WTC11 (cell line): ENCODE data around the gene SLC10A4. TPM values are rescaled to one million over a fixed set of nuclear protein-coding genes. Genes with fewer than 3 reads are reported as not detected.

ENCODE experiments used
- ATAC-seq: fragments of 200-7000 bp; cut with Tn5 transposase; 2 replicates; pipeline ENCODE4 v1.10.0; 2021; ENCODE audit warnings: mild to moderate bottlenecking, moderate library complexity
- CTCF ChIA-PET: fragments of 300-600 bp; sonication (Branson Sonifier 250); formaldehyde crosslinking; loops from one replicate; lab custom pipeline; 2021; ENCODE audit warnings: antibody characterized with exemption; lab: Charles Lee
- POLR2A ChIA-PET: fragments of 350-600 bp; sonication (Branson Sonifier 250); formaldehyde crosslinking; loops from one replicate; lab custom pipeline; 2021; ENCODE audit warnings: antibody characterized with exemption; lab: Charles Lee
- DNase-seq: peaks from one replicate; pipeline ENCODE4 v3.0.0; 2021; ENCODE audit warnings: low spot score
- H3K27ac Mint-ChIP-seq: 2 replicates; pipeline ENCODE4 v1.8.0; 2021; ENCODE audit warnings: mixed read lengths
- H3K27me3 Mint-ChIP-seq: 2 replicates; pipeline ENCODE4 v1.8.0; 2021; ENCODE audit warnings: low read depth, mild to moderate bottlenecking, moderate library complexity, mixed read lengths
- H3K36me3 Mint-ChIP-seq: 2 replicates; pipeline ENCODE4 v1.8.0; 2021; ENCODE audit warnings: mixed read lengths
- H3K4me1 Mint-ChIP-seq: 2 replicates; pipeline ENCODE4 v1.8.0; 2022; ENCODE audit warnings: mixed read lengths
- H3K4me3 Mint-ChIP-seq: 2 replicates; pipeline ENCODE4 v1.8.0; 2021; ENCODE audit warnings: mild to moderate bottlenecking, moderate library complexity, mixed read lengths
- H3K9me3 Mint-ChIP-seq: 2 replicates; pipeline ENCODE4 v1.8.0; 2021; ENCODE audit warnings: mixed read lengths
- ATF2 ChIP-seq: sonication (generic); formaldehyde crosslinking; IDR thresholded peaks from 2 replicates; pipeline ENCODE4 v1.8.1; 2022; ENCODE audit warnings: low read depth, missing genetic modification reagents, borderline replicate concordance
- CBFB ChIP-seq: sonication (generic); formaldehyde crosslinking; IDR thresholded peaks from 2 replicates; pipeline ENCODE4 v1.8.1; 2022; ENCODE audit warnings: mild to moderate bottlenecking, low read depth, missing genetic modification reagents
- CREB1 ChIP-seq: sonication (generic); formaldehyde crosslinking; IDR thresholded peaks from 2 replicates; pipeline ENCODE4 v1.8.0; 2023; ENCODE audit warnings: mild to moderate bottlenecking, missing genetic modification reagents
- FOXJ3 ChIP-seq: sonication (generic); formaldehyde crosslinking; IDR thresholded peaks from 2 replicates; pipeline ENCODE4 v1.9.0; 2021; ENCODE audit warnings: missing genetic modification reagents, mild to moderate bottlenecking, borderline replicate concordance
- FOXP4 ChIP-seq: sonication (generic); formaldehyde crosslinking; IDR thresholded peaks from 2 replicates; pipeline ENCODE4 v1.8.0; 2022; ENCODE audit warnings: mild to moderate bottlenecking, missing genetic modification reagents
- KAT7 ChIP-seq: sonication (generic); formaldehyde crosslinking; IDR thresholded peaks from 2 replicates; pipeline ENCODE4 v1.8.1; 2023; ENCODE audit warnings: missing genetic modification reagents, mild to moderate bottlenecking, borderline replicate concordance
- MYBL2 ChIP-seq: sonication (generic); formaldehyde crosslinking; IDR thresholded peaks from 2 replicates; pipeline ENCODE4 v1.8.1; 2023; ENCODE audit warnings: mild to moderate bottlenecking, moderate library complexity, missing genetic modification reagents
- NR2C2 ChIP-seq: sonication (generic); formaldehyde crosslinking; IDR thresholded peaks from 2 replicates; pipeline ENCODE4 v1.8.0; 2022; ENCODE audit warnings: mild to moderate bottlenecking, missing genetic modification reagents
- PREB ChIP-seq: sonication (generic); formaldehyde crosslinking; IDR thresholded peaks from 2 replicates; pipeline ENCODE4 v1.8.1; 2022; ENCODE audit warnings: mild to moderate bottlenecking, missing genetic modification reagents, moderate library complexity, borderline replicate concordance
- USF2 ChIP-seq: sonication (generic); formaldehyde crosslinking; IDR thresholded peaks from 2 replicates; pipeline ENCODE4 v1.8.1; 2023; ENCODE audit warnings: mild to moderate bottlenecking, missing genetic modification reagents, moderate library complexity
- ZNF263 ChIP-seq: sonication (generic); formaldehyde crosslinking; IDR thresholded peaks from 2 replicates; pipeline ENCODE4 v1.8.1; 2022; ENCODE audit warnings: low read depth, mild to moderate bottlenecking, moderate library complexity, missing genetic modification reagents
- total RNA-seq: library from RNA; stranded (reverse); gene quantifications from 3 replicates; pipeline ENCODE4 v1.2.3, GENCODE V29; 2021
- TF ChIP-seq, protein P1 (sequence below): sonication (generic); formaldehyde crosslinking; IDR thresholded peaks from 2 replicates; pipeline ENCODE4 v1.8.0; 2022; ENCODE audit warnings: mild to moderate bottlenecking, missing genetic modification reagents
- TF ChIP-seq, protein P2 (sequence below): fragments of 250-450 bp; sonication (Bioruptor Pico); IDR thresholded peaks from 2 replicates; pipeline ENCODE4 v2.1.2; 2022; ENCODE audit warnings: mild to moderate bottlenecking, moderate library complexity
- TF ChIP-seq, protein P3 (sequence below): fragments of 250-450 bp; sonication (Bioruptor Pico); IDR thresholded peaks from 2 replicates; pipeline ENCODE4 v1.9.0; 2021; ENCODE audit warnings: mild to moderate bottlenecking
- TF ChIP-seq, protein P4 (sequence below): sonication (generic); formaldehyde crosslinking; IDR thresholded peaks from 2 replicates; pipeline ENCODE4 v1.8.1; 2022; ENCODE audit warnings: low read depth, mild to moderate bottlenecking, moderate library complexity, missing genetic modification reagents, borderline replicate concordance

The SLC10A4 gene
- total RNA-seq, 1 experiment from 2014 or later, result 3.0 TPM

DNA sequence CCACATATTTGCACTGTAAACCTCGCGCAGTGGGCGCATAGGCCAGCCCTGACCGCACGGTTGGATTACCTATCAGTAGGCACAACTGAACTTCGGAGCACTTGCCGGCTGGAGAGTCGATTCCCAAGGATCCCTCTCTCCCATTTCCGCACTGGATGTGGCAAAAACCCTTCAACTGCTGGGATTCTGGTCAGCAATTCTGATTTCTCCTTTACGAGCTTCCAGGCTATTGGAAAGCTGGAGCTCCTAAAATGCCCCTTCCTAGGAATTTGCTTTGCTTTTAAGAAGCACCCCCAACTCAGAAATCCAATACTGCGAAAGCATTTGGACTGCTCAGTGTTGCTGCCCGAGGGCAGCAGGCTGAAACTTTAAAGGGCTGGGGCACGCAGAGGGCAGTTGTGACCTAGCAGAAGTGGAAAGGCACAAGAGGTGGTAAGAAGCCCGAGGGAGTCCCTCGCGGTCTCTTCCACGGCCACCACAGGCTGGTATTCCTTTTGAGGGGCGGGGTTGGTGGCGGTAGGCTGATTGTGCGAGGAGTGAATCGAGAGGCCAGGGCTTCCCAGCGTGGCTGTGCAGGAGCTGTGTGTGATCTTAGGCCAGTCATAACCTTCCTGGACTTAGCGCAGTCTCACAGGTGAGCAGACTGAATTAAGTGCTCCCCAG is 8.5 kb downstream of the SLC10A4 start:
- H3K27ac Mint-ChIP-seq, result no peak overlapping the region
- ChIA-PET CTCF (interaction anchor here (0.5 to 2.2 kb wide), 2 partner anchors 364 to 485 kb away, joined by 3 to 10 read pairs; no protein-coding TSS in a partner anchor), POLR2A (interaction anchor here (0.5 to 0.7 kb wide), 3 partner anchors 13 to 310 kb away, joined by 3 read pairs; no protein-coding TSS in a partner anchor)
- H3K36me3 Mint-ChIP-seq, result no peaks in the 10 kb centered on the region
- TF ChIP-seq USF2 (CRISPR knock-in tag) (no peak), ZNF263 (CRISPR knock-in tag) (no peak), MYBL2 (no peak), PREB (no peak), CREB1 (CRISPR knock-in tag) (no peak), ATF2 (CRISPR knock-in tag) (no peak), FOXJ3 (CRISPR knock-in tag) (no peak), CBFB (CRISPR knock-in tag) (no peak), KAT7 (CRISPR knock-in tag) (no peak), NR2C2 (CRISPR knock-in tag) (no peak), FOXP4 (CRISPR knock-in tag) (no peak)
- TF ChIP-seq, protein P1, sequence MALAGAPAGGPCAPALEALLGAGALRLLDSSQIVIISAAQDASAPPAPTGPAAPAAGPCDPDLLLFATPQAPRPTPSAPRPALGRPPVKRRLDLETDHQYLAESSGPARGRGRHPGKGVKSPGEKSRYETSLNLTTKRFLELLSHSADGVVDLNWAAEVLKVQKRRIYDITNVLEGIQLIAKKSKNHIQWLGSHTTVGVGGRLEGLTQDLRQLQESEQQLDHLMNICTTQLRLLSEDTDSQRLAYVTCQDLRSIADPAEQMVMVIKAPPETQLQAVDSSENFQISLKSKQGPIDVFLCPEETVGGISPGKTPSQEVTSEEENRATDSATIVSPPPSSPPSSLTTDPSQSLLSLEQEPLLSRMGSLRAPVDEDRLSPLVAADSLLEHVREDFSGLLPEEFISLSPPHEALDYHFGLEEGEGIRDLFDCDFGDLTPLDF (CRISPR knock-in tag), result no peak
- TF ChIP-seq, protein P2, sequence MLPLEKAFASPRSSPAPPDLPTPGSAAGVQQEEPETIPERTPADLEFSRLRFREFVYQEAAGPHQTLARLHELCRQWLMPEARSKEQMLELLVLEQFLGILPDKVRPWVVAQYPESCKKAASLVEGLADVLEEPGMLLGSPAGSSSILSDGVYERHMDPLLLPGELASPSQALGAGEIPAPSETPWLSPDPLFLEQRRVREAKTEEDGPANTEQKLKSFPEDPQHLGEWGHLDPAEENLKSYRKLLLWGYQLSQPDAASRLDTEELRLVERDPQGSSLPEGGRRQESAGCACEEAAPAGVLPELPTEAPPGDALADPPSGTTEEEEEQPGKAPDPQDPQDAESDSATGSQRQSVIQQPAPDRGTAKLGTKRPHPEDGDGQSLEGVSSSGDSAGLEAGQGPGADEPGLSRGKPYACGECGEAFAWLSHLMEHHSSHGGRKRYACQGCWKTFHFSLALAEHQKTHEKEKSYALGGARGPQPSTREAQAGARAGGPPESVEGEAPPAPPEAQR (CRISPR knock-in tag), result no peak
- TF ChIP-seq, protein P3, sequence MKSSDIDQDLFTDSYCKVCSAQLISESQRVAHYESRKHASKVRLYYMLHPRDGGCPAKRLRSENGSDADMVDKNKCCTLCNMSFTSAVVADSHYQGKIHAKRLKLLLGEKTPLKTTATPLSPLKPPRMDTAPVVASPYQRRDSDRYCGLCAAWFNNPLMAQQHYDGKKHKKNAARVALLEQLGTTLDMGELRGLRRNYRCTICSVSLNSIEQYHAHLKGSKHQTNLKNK, result no peak
- ATAC-seq, result no peak
- DNase-seq, result peak; percentile 16
- H3K4me1 Mint-ChIP-seq, result peaks cover 13% of the 10 kb centered on the region
- no peaks in the 10 kb centered on the region for H3K9me3 Mint-ChIP-seq
- H3K4me3 Mint-ChIP-seq, result peak overlapping the region; percentile 58
- peaks cover 47% of the 10 kb centered on the region for H3K27me3 Mint-ChIP-seq

DNA sequence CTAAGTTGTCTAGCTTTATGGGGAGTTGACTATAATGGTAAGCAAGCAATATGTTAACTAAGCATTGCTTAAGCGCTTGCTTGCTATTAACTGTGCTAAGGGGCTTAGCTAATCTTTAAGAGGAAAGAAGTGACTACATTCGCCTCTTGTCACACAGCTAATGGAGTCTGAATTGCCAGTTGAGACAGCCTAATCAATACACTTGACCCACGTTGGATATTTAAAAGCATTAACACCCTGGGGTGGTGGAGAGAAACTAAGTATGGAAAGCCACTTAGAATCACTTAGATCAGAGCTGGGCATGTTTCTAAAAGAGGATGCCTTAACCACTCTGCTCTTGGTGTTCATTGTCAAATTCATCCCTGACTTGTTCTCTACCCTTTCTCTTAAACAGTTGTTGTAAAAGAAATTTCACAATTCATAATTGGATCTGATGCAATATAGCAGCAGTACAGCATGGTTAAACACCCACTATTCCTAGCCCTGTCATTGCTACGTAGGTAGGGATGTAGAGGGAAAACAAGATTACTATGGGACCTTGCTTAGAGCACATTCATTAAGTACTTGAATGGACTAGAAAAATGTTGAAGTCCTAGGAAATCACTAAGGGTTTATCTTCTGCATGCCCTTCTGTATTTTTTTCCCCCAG is 10.4 kb downstream of the SLC10A4 start:
- no peak for ATAC-seq
- Mint-ChIP-seq H3K27ac (no peak overlapping the region), H3K4me1 (peaks cover 7% of the 10 kb centered on the region), H3K27me3 (peaks cover 33% of the 10 kb centered on the region), H3K4me3 (no peak overlapping the region), H3K9me3 (no peaks in the 10 kb centered on the region), H3K36me3 (no peaks in the 10 kb centered on the region)
- ChIA-PET POLR2A (no interaction called here), CTCF (interaction anchor here (1.1 kb wide), 1 partner anchor 9 kb away, joined by 3 read pairs; no protein-coding TSS in a partner anchor)
- TF ChIP-seq, protein P4, sequence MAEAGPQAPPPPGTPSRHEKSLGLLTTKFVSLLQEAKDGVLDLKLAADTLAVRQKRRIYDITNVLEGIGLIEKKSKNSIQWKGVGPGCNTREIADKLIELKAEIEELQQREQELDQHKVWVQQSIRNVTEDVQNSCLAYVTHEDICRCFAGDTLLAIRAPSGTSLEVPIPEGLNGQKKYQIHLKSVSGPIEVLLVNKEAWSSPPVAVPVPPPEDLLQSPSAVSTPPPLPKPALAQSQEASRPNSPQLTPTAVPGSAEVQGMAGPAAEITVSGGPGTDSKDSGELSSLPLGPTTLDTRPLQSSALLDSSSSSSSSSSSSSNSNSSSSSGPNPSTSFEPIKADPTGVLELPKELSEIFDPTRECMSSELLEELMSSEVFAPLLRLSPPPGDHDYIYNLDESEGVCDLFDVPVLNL (CRISPR knock-in tag), result no peak
- DNase-seq, result no peak
